GM21723 (cell line): ENCODE results near the gene NGDN.

Experiments
- ATAC-seq: cut with Tn5 transposase; IDR thresholded peaks from one replicate; pipeline ENCODE4 v1.9.1; 2021; ENCODE audit warnings: mild to moderate bottlenecking, moderate library complexity; ENCODE audit not compliant: unreplicated experiment

NGDN gene

DNA sequence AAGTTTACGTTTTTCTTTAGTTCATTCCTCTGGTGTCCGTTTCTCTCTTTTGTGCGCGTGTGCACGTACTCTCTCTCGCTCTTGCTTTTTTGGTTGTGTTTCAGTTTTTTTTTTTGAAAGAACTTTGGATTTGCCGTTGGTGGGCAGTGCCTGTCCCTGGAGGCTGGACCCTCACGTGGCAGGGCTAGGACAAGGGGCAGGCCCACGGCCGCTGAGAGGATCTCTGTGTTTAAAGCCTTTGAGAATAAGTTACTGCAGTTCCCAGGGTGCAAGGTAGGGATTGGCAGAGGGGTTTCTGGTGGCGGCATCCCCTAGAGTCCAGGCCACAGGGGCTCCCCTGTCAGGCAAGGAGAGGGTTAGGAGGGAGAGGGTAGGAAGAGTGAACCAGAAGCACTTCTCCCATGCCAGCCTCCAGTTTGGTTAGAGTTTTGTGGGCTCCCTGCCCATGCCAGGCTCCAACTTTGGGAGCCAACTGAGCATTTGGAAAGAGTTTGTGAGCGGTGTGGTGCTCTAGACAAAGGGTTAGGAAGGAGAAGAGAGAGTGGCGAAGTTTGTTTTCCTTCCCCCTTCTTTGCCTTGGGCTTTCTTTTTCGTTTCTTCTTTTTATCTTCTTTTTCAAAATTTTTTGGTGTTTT, 51.5 kb downstream of the NGDN start:
- no peak for ATAC-seq

DNA sequence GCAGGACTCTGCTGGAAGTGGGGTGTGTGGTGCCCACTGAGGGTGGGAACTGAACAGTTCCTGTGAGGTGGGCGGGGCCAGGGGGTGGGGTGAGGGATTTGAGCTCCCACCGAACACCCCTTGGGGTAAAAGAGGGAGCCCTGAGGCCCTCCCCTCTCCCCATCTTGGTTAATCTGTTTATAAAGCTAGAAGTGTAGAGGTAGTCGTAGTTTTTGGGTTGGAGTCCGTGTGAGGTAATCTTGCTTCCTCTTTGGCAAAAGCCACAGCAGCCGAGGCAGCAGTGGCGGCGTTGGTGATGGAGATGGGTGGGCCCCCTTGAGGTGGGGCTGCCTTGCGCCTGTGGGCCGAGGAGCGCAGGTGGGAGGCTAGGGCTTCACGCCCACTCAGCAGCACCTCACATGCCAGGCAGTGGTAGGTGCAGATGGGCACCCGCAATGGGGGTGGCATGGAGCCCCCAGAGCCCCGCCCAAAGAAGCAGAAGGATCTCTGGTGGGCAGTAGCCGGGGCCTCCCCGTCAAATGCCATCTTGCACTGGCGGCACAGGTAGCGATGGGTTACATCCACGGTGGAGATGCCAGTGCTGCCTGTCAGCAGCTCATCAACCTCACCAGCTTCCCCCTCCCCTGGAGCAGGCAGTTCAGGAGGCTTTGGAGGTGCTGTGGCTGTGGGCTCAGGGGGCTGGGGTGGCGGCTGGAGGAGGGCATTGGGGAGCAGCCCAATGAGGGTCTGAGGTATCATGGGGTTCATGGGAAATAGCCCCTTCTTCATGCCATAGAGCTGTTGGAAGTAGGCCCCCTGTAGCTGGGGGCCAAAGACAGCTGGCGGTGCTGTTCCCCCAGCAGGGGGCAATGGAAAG, 52.5 kb downstream of the NGDN start:
- ATAC-seq: no peak

DNA sequence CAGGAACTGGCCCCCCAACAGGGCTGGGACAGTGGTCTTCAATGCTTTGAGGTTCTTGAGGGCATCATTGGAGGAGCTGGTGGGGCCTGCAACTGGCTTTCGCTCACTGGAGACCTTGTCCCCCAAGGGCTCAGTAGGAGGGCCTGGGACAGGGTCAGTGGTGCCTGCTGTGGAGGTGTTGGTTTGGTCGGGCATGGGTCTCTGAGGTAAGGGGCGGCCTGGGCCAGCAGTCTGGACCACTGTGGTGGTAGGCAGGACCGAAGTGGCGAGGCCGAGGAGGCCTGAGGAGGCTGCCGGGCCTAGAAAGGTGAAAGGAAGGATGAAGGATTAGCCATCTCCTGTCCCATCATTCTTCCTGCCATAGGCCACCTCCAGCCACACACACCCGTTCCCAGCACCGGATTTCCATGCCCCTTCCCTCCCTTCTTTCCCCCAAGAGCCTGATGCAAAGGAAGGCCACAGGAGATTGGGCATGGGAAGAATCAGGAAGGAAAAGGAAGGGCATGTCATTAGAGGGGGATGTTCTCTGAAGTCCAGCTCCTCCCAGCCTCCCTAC, 53.2 kb downstream of the NGDN start:
- no peak for ATAC-seq

DNA sequence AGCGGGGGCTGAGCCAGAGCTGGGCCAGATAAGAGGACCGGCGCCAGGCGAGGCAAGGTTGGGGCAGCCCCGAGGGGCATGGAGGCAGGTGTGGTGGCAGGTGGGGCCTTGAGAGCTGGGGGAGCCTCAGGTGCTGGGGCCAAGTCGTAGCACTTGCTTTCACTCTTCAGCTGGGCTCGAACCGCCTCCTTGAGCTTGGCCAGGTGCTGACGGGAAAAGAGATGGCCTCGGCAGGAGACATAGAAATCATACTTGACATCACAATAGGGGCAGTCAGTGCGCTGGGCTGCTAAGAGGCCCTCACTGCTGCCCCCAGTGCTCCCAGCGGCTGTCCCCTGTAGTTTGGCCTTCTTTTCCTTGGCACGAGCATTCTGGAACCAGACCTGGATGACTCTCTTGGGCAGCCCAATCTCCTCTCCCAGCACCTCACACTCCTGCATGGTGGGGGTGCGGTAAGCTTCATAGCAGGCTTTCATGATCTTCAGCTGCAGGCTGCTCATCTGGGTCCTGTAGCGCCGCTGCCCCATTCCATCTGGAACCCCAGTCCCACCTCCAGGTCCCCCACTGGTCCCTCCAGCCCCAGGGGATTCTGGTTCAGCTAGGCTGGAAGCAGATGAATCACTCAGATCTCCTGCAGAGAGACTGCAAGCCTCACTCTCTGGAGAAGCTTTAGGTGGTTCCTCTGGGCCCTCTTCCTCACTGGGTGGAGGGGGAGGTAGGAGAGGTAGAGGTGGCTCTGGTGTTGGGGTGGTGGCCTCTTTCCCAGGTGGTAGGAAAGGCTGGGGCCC, 53.9 kb downstream of the NGDN start:
- no peak for ATAC-seq

DNA sequence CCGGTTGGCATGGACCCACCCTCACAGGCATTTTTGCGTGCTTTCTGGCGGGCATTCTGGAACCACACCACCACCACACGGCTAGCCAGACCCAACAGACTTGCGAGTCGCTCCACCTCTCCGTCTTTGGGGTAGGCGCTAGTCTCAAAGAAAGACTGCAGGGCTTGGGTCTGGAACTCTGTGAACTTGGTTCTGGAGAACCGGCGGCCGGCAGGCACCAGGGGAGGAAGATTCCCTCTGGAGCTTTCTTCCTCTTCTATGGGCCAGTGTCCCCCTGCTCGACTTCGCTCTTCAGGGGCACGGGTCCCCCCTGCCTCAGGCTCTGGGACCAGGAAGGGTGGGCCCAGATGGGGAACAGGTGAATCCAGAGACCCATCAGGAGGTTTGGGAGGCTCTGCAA, 55.5 kb downstream of the NGDN start:
- ATAC-seq: no peak

DNA sequence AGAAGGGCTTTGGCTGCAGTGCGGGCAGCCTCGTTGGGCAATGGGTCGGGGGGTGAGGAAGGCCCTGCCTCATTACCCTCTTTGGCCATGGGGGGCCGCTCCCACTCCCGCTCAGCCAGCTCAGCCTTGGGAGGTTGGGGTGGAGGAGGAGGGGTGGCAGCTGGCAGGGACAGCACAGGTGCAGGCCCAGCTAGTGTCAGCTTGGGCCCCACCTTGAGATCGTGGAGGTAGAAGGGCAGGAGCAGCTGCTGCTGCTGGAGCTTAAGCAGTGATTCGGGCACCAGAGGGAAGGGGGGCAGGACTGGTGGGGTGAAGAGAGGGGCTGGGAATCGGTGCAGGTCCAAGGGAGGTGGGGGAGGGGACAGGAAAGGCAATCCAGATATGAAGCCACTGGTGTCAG, 56.1 kb downstream of the NGDN start:
- ATAC-seq: no peak
